GM21786 (cell line): ENCODE measurements around the gene MYH15.

Source experiments
- ATAC-seq: cut with Tn5 transposase; IDR thresholded peaks from one replicate; pipeline ENCODE4 v1.9.1; 2021; ENCODE audit not compliant: unreplicated experiment

The MYH15 gene

DNA sequence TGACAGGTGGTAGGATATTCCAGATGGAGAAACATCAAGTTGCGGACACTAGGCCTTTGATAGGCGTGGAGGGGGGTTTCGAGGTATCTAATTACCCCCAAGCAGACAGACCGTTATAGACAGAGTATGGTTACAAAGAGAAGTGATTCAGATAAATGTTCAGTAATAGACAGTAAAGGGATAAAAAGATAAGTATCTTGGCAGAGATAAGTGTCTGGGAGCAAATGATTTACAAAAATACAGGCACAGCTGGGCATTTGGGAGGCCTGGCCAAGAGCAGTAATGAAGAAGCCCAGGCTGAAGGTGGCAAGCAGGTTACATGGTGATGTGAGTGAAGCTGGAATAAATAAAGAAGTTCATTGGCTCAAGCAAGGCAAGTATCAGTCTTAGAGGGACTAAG lies 659 bp upstream of the MYH15 start:
- ATAC-seq = no peak

DNA sequence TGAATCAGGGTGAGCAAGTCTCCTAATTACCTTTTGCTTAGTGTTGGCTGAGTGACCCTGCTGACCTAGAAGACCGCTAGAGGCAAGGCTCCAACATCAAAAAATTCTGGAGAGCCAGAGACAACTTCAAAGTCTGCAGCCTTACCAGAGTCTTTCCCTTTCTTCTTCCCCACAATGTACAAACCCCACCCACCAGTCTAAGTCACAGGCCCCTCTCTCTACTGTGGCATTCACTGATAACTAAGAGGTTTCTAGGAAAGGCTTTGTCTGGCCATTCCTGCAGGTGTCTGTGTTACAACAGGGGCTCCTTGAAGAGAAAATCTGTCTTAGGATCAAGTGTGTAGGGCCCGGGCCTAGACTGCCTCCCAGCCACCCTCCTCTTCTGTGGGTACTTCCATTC lies 525 bp downstream of the MYH15 start:
- no peak for ATAC-seq

DNA sequence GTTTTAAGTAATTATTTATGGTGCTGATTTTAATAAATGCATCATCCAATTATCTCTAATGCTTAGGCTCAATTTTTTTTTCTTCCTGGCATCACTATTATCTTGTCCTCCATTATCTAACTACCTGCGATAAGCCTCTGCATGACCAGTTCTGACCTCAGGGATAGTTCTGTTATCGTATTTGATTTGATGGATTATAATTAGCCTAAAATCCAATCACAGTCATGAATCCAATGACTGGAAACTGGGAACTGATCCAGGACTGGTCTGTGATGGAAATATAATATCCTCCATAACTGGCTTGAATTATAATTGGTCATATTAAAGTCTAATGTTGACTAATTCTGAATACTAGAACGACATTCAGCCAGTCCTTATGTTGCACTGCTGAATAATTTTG lies 1.1 kb downstream of the MYH15 start:
- no peak for ATAC-seq

DNA sequence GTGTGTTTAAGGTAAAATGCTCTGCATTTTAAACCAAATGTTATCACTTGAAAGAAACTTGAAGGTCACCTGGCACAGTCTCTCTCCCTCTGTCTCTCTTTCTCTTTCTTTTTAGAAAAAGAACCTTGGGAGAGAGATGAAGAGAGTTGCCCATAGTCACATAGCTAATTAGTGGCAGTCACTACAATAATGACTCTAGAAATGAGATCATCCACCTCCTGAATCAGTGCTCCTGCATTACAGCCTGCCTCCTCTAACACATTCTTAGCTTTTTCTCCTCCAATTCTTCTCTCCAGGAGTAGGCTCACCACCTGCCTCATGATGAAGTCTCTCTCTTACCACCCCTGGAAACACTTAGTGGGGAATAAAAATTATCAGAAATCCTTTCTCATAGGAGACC lies 2.5 kb downstream of the MYH15 start:
- ATAC-seq = no peak

DNA sequence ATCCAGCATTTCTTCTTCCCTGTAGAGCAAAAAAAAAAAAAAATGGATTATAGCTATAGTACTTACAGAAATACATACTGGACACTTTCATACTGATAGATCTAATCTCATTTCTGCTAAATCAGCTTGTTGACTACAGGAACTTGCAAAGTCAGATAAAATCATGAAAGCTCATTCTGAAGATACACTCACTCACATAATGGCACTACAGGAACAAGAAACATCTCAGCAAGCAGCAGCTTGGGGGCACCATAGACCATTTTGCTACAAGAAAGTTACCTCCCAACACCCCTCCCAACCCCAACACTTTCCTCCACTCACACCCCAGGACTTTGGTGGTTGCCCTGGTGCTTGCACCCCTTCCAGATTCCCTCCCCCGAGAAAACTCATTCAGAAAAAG lies 4.6 kb downstream of the MYH15 start:
- no peak for ATAC-seq

DNA sequence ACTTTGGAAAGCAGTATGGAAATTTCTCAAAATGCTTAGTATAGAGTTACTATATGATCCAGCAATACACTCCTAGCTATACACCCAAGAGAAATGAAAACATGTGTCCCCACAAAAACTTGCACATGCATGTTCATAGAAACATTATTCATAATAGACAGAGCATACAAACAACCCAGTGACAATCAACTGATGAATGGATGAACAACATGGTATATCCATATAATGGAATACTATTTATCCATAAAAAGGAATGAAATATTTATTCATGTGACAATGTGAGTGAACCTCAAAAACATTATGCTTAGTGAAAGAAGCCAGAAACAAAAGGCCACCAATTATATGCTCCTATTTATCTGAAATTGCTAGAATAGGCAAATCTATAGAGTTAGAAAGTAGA lies 6.7 kb downstream of the MYH15 start:
- ATAC-seq = no peak

DNA sequence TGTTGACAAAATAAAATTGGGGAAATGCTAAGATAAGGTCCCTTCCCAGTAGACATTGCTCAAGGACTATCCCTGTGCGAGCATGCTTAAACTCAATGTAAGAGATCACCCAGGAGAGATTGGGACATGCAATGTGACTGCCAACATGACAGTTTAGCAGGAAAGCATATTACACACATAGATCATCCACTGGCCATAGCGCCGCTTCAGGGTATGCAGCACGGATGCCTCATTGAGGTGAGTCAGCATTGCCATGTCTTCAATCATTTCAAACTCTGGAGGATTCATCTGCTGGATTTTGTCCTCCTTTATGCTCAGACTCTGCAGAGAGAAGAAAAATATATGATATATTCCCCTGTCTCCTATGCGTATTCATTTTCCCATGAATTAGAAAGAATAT lies 8.9 kb downstream of the MYH15 start:
- ATAC-seq = no peak

- no peak for ATAC-seq
Observed at GRCh38 chr3:108500728-108501127, 9.7 kb downstream of the MYH15 start.

- no peak for ATAC-seq
Observed at GRCh38 chr3:108497271-108497670, 13.1 kb downstream of the MYH15 start.

DNA sequence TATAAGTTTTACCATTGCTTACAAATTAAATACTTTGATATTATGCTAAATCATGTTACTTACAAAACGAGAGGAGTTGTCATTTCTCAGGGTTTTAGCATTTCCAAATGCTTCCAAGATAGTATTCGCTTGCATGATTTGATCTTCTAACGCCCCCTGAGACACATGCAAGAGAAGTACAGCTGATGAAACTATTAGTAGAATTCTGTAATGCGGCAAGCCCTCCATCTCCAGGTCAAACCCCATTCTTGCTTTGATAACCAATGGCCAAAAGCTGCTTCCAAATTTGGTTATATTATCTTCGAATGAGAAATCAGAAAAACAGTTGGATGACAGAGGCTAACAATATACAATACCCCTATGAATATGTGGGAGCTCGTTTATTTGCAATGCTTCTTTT lies 14.7 kb downstream of the MYH15 start:
- no peak for ATAC-seq

GRCh38 chr3:108494906-108495531 lies 15.4 kb downstream of the MYH15 start:
- ATAC-seq = no peak

DNA sequence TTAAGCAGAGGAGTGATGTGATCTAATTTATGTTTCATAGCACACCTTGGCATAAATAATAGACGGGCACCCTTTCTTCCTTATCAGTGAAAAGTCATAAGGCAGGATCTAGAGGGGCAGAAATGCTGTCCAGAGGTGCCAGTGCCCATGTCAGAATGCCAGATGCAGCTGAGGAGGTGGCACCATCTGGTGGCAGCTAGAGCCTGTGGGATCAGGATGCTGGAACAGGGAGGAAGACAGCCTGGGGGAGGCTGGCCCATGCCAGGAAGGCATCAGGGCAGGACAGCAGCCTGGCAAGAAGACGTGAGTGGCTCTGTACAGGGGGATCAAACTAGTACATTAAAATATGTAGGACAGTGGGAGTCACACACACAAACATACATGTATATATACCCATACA lies 16.5 kb downstream of the MYH15 start:
- no peak for ATAC-seq

DNA sequence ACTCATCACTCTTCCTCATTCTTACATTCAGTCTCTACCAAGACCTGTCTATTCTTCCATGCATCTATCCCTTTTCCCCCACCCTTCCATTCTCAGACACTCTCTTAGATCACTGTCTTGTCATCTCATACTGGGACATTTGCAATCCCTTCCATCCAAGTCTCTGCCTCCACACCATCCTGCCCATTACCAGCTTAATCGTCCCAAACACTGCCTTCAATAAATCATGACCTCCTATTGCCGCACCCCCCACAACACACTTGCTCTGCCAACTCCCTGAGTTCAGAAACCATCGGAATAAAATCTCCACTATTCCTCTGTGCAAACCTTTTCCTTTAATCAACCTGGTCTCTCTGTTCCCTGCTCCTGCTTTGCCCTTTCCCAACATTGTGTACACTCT lies 18.9 kb downstream of the MYH15 start:
- no peak for ATAC-seq

DNA sequence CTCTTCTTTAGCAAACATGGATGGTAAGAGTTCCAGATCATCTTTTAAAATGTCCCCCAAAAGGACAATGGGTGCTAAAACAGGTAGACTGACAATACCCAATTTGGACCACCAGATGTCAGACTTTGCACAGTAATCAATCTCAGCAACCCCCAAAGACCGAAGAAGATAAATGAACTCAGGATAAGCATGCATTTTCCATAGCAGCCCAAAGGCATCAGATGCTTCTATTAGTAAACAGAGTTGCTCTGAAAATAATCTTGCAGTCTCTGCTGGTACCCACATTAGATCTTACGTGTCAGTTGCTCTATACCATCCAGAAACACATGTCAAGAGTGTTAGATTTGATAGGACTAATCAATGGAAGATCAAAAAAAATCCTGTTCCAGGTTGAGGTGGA lies 20.6 kb downstream of the MYH15 start:
- ATAC-seq = peak; percentile 79

DNA sequence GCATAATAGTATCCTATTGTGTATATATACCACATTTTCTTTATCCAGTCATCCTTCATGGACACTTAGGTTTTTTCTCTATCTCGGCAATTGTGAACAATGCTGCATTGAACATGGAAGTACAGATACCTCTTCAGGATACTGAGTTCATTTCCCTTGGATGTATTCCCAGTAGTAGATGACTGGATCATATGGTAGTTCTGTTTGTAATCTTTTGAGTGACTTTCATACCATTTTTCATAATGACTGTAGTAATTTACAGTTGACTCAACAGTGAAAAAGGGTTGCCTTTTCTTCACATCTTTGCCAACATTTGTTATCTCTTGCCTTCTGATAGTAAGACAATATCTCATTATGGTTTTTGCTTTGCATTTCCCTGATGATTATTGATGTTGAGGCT lies 21.8 kb downstream of the MYH15 start:
- no peak for ATAC-seq

- ATAC-seq = no peak
Observed at GRCh38 chr3:108487439-108487838, 23.0 kb downstream of the MYH15 start.

GRCh38 chr3:108486941-108487340 lies 23.5 kb downstream of the MYH15 start:
- ATAC-seq = no peak

DNA sequence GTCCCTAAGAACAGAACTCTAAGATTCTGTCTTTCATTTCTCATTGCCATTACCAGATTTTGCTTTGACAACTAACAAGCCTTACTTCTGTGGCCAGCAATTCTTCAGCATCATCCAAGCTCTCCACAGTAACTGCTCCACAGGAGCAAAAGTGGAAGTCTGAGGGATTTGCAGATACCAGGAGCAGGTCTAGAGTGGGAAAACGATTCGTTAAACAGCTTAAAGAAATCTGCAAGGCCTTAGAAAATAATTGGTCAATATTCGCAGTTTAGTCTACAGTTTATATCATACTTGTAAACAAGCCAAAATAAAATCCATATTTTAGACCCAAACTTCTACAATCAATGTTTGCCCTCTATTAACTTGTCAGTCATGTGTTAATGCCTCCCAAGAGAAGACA lies 24.1 kb downstream of the MYH15 start:
- ATAC-seq = no peak

DNA sequence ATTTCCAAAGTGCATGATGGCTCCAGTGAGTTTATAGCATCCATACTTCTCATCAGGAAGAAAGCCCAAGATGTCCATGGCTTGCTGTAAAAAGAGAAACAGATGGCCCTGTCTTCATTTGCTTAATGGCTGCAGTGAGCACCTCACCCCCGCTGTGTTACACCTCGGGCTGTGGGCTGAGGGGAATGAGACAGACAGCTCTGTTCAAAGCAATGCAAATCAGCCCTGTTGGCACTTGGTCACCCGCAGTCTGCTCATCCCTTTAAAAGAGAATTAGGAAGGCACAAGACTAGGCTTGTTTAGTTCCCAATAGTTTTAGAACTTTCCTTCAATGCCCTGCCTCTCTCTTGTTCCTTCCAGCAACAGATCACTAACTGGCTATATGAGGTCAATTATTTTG lies 25.2 kb downstream of the MYH15 start:
- no peak for ATAC-seq

- ATAC-seq = no peak
Observed at GRCh38 chr3:108479224-108479623, 31.2 kb downstream of the MYH15 start.

- peak; percentile 78 for ATAC-seq
Observed at GRCh38 chr3:108477511-108478147, 32.8 kb downstream of the MYH15 start.

GRCh38 chr3:108475220-108475782 lies 35.1 kb downstream of the MYH15 start:
- no peak for ATAC-seq

DNA sequence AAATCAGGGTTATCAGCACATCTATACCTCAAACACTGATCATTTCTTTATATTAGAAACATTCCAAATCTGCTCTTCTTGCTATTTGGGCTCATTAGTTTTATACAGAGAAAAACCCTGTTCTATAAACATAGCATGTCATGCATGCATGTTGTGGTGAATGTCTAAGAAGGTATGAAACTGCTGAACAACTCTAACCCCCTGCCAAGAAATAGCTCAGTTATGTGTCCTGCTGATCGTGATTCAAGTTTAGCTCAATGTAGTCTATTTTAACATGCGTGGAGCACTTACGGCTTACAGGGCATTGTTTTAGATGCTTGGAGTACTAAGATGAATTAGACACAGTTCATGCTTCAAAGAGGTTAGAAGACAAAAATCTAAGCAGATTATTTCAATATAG lies 35.8 kb downstream of the MYH15 start:
- no peak for ATAC-seq
